IgD-negative memory B cell (primary cell): ENCODE results near the gene LDB2. TPM values are rescaled to one million over a fixed set of nuclear protein-coding genes. Genes with fewer than 3 reads are reported as not detected.

ENCODE experiments used
- H3K27ac Mint-ChIP-seq, 3 donors: one replicate each; pipeline ENCODE4 v1.8.0; 2020 to 2022; ENCODE audit warnings: mild to moderate bottlenecking in 3 of 3, mixed read lengths in 3 of 3, moderate library complexity in 1 of 3
- H3K27me3 Mint-ChIP-seq: one replicate; pipeline ENCODE4 v1.8.0; 2021; ENCODE audit warnings: mixed read lengths
- H3K36me3 Mint-ChIP-seq: one replicate; pipeline ENCODE4 v1.8.0; 2020; ENCODE audit warnings: mild to moderate bottlenecking, mixed read lengths
- H3K4me1 Mint-ChIP-seq, 3 donors: one replicate each; pipeline ENCODE4 v1.8.0; 2020 to 2022; ENCODE audit warnings: mixed read lengths in 3 of 3, mild to moderate bottlenecking in 1 of 3
- H3K4me3 Mint-ChIP-seq, 4 donors: one replicate each; pipeline ENCODE4 v1.8.0; 2020 to 2022; ENCODE audit warnings: mild to moderate bottlenecking in 4 of 4, mixed read lengths in 4 of 4, moderate library complexity in 3 of 4
- H3K9me3 Mint-ChIP-seq, 3 donors: one replicate each; pipeline ENCODE4 v1.8.0; 2020 to 2021; ENCODE audit warnings: mixed read lengths in 3 of 3, mild to moderate bottlenecking in 1 of 3
- polyA plus RNA-seq: library from polyadenylated mRNA; unstranded; fragments of 300-500 nt; fragmentation: Illumina TruSeq; gene quantifications from one replicate; pipeline ENCODE4 v1.2.3, GENCODE V29; 2021

LDB2 gene
- polyA plus RNA-seq, 1 donor from 2014 or later: not detected

- Mint-ChIP-seq H3K27me3 (no peaks in the 10 kb centered on the region), H3K9me3 (peaks cover 0 to 8% (median 5%) of the 10 kb centered on the region in 3 donors), H3K4me3 (no peak overlapping the region), H3K4me1 (no peaks in the 10 kb centered on the region), H3K27ac (no peak overlapping the region), H3K36me3 (no peaks in the 10 kb centered on the region)
These were observed 194.0 kb downstream of the LDB2 start for GRCh38 chr4:16704489-16704888.

DNA sequence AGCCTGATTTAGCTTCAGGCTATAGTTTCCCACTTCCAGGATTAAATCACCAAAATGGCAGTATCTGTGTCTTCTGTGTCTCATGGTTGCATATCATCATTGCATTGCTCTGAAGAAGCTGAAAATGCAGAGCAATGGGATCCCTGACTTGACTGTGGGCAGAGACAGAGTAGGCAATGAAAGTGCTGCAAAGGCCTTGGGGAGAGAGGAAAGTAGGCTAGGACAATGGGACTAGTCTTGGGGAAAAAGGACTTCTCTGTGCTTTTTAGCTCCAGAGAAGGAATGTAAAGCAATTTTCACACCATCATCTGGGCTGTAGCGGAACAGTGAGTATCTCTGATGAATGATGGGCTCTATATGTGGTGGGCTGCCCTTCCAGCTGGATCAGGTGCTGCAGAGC is 202.5 kb downstream of the LDB2 start:
- Mint-ChIP-seq H3K27me3 (no peaks in the 10 kb centered on the region), H3K36me3 (no peaks in the 10 kb centered on the region), H3K27ac (no peak overlapping the region), H3K9me3 (peaks cover 0 to 5% (median 4%) of the 10 kb centered on the region in 3 donors), H3K4me3 (no peak overlapping the region), H3K4me1 (no peaks in the 10 kb centered on the region)

GRCh38 chr4:16694884-16695276 is 203.6 kb downstream of the LDB2 start:
- Mint-ChIP-seq H3K4me3 (no peak overlapping the region), H3K4me1 (no peaks in the 10 kb centered on the region), H3K36me3 (no peaks in the 10 kb centered on the region), H3K27me3 (no peaks in the 10 kb centered on the region), H3K27ac (no peak overlapping the region), H3K9me3 (peaks cover 0 to 5% (median 4%) of the 10 kb centered on the region in 3 donors)

GRCh38 chr4:16694173-16694883 is 204.1 kb downstream of the LDB2 start:
- no peaks in the 10 kb centered on the region for H3K4me1 Mint-ChIP-seq
- no peak overlapping the region for H3K27ac Mint-ChIP-seq
- H3K27me3 Mint-ChIP-seq: no peaks in the 10 kb centered on the region
- no peak overlapping the region for H3K4me3 Mint-ChIP-seq
- peaks cover 0 to 5% (median 1%) of the 10 kb centered on the region in 3 donors for H3K9me3 Mint-ChIP-seq
- no peaks in the 10 kb centered on the region for H3K36me3 Mint-ChIP-seq

GRCh38 chr4:16693641-16694040 is 204.8 kb downstream of the LDB2 start:
- H3K9me3 Mint-ChIP-seq: peaks cover 0 to 5% (median 0%) of the 10 kb centered on the region in 3 donors
- H3K27ac Mint-ChIP-seq: no peak overlapping the region
- H3K36me3 Mint-ChIP-seq: no peaks in the 10 kb centered on the region
- no peaks in the 10 kb centered on the region for H3K4me1 Mint-ChIP-seq
- H3K4me3 Mint-ChIP-seq: no peak overlapping the region
- H3K27me3 Mint-ChIP-seq: no peaks in the 10 kb centered on the region

DNA sequence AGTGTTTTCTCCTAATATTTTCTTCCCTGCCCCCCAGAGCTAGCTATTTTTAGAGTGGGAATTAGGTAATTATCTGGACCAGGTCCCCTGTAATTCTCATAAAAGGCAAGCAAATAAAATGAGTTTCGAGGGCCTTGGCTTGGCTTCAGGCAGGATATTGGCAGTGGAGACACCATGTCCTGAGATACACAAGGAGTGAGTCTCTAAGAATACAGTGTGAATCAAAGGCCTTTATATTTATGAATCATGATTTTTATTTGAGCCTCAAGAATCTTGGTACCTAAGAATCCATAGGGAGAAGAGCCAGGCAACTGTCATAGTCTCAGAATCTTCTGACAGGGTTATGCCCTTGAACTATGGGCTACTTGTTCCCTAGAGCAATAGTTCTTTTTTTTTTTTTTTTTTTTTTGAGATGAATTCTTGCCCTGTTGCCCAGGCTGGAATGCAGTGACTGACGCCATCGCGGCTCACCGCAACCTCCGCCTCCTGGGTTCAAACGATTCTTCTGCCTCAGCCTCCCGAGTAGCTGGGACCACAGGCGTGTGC is 205.4 kb downstream of the LDB2 start:
- Mint-ChIP-seq H3K4me3 (no peak overlapping the region), H3K9me3 (peaks cover 0 to 5% (median 0%) of the 10 kb centered on the region in 3 donors), H3K27me3 (no peaks in the 10 kb centered on the region), H3K4me1 (no peaks in the 10 kb centered on the region), H3K36me3 (no peaks in the 10 kb centered on the region), H3K27ac (no peak overlapping the region)

DNA sequence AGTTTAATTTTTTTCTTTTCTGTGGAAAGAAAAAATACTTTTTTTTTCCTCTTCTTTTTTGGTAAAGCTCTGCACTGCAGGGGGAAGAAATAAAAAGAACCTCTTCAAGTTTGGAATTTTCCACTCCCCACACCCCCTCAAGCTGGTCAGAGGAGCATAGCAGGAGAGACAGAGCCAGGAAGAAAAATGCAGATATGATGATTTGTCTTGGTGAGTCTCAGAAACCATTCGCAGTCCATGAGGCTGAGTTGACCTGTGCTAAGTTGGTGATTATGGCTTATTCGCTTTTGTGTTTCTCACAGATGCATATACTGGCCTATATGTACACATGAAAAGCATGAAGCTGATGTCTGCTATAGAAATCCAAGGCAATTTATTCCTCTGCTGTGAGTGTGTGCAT is 205.9 kb downstream of the LDB2 start:
- Mint-ChIP-seq H3K4me3 (no peak overlapping the region), H3K9me3 (peaks cover 0 to 4% (median 0%) of the 10 kb centered on the region in 3 donors), H3K4me1 (no peaks in the 10 kb centered on the region), H3K36me3 (no peaks in the 10 kb centered on the region), H3K27ac (no peak overlapping the region), H3K27me3 (no peaks in the 10 kb centered on the region)

DNA sequence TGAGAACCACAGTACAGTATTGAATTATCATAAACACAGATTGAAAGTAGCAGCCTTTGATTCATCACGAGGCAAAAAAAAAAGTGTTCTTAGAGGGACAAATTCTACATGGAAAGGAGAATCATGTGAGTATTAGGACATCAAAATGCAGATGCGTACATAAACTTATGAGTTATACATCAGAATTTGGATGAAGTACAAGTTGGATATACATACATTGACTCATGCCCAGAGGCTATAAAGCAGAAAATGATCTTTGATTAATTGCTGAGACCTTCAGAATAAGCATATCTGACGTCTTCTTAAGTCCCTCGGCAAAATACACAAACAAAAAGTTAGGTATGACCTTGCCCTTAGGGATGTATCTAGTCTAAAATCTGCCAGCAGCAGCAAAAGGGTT is 206.4 kb downstream of the LDB2 start:
- no peaks in the 10 kb centered on the region for H3K36me3 Mint-ChIP-seq
- no peaks in the 10 kb centered on the region for H3K27me3 Mint-ChIP-seq
- H3K4me3 Mint-ChIP-seq: no peak overlapping the region
- H3K27ac Mint-ChIP-seq: no peak overlapping the region
- peaks cover 0 to 2% (median 0%) of the 10 kb centered on the region in 3 donors for H3K9me3 Mint-ChIP-seq
- H3K4me1 Mint-ChIP-seq: no peaks in the 10 kb centered on the region

DNA sequence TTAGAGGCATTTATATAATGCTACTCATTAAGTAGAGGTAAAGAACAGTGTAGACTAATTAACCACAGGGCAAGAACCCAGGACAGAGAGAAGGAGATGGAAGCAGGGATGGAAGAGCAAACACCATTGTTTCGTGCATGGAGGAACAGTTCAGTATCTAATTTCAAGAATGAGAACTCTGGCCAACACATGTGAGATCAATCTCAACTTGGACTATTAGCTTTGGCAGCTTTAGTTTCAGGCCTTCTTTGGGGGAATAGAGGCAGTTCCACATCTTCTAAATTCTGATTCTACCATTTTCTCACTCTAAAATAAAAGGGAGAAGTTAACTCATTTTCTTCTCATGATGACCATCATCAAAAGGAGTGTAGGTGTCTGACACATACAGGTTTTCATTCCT is 207.0 kb downstream of the LDB2 start:
- Mint-ChIP-seq H3K27ac (no peak overlapping the region), H3K9me3 (peaks cover 0 to 2% (median 0%) of the 10 kb centered on the region in 3 donors), H3K27me3 (no peaks in the 10 kb centered on the region), H3K4me3 (no peak overlapping the region), H3K36me3 (no peaks in the 10 kb centered on the region), H3K4me1 (no peaks in the 10 kb centered on the region)

DNA sequence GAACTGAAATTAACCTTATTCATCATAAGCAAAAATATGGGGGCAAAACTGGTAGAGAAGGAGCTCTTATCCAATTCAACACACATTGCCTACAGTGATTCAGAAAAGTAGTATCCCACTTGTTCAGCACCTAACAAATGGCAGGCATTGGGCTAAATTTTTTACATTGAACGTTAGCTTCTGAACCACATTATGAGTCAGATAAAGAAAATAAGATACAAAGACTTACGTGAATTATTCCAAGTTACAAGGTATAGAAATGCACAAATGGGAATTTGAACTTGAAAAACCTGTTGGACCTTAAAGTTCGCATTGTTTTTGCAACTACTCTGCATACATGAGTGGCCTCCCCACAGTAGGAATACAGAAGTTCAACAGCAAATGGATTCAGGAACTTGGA is 210.6 kb downstream of the LDB2 start:
- Mint-ChIP-seq H3K9me3 (peaks cover 0 to 1% (median 0%) of the 10 kb centered on the region in 3 donors), H3K36me3 (no peaks in the 10 kb centered on the region), H3K4me3 (no peak overlapping the region), H3K4me1 (no peaks in the 10 kb centered on the region), H3K27me3 (no peaks in the 10 kb centered on the region), H3K27ac (no peak overlapping the region)

DNA sequence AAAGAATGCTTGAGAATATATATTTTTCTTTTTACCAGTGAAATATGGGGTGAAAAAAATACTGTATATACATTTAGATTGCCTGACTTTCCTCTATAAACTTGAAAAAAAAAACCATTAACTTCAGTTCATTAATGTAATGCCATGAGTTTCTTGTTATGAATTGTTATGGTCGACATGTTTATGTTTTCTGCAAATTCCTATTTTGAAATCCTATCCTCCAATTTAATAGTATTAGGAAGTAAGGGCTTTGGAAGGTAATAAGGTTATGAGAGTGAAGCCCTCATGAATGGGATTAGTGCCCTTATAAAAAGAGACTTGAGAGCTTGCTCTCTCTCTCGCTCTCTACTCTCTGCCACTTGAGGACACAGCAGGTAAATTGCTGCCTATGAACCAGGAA is 211.4 kb downstream of the LDB2 start:
- Mint-ChIP-seq H3K27ac (no peak overlapping the region), H3K4me3 (no peak overlapping the region)

GRCh38 chr4:16686195-16686594 is 212.2 kb downstream of the LDB2 start:
- Mint-ChIP-seq H3K27ac (no peak overlapping the region), H3K36me3 (no peaks in the 10 kb centered on the region), H3K9me3 (peaks cover 0 to 1% (median 0%) of the 10 kb centered on the region in 3 donors), H3K27me3 (no peaks in the 10 kb centered on the region), H3K4me1 (no peaks in the 10 kb centered on the region), H3K4me3 (no peak overlapping the region)

More for the DNA sequence above, 211.4 kb downstream of the LDB2 start:
- Mint-ChIP-seq H3K27me3 (no peaks in the 10 kb centered on the region), H3K36me3 (no peaks in the 10 kb centered on the region), H3K9me3 (peaks cover 0 to 1% (median 0%) of the 10 kb centered on the region in 3 donors), H3K4me1 (no peaks in the 10 kb centered on the region)

DNA sequence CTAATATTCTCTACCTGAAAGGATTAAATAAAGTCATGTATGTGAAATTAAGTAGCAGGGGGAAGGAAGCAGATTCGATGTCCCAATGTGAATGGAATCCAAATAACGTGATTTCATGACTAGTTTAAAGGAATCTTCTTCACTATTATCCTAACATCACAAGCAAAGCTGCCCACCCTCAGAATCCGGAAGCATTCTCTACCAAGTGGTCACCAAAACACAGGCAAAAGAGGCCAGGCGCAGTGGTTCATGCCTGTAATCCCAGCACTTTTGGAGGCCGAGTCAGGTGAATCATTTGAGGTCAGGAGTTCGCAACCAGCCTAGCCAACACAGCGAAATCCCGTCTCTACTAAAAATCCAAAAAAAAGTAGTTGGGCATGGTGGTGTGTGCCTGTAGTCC is 212.9 kb downstream of the LDB2 start:
- no peaks in the 10 kb centered on the region for H3K4me1 Mint-ChIP-seq
- peaks cover 0 to 1% (median 0%) of the 10 kb centered on the region in 3 donors for H3K9me3 Mint-ChIP-seq
- H3K27me3 Mint-ChIP-seq: no peaks in the 10 kb centered on the region
- no peak overlapping the region for H3K4me3 Mint-ChIP-seq
- no peaks in the 10 kb centered on the region for H3K36me3 Mint-ChIP-seq
- no peak overlapping the region for H3K27ac Mint-ChIP-seq

DNA sequence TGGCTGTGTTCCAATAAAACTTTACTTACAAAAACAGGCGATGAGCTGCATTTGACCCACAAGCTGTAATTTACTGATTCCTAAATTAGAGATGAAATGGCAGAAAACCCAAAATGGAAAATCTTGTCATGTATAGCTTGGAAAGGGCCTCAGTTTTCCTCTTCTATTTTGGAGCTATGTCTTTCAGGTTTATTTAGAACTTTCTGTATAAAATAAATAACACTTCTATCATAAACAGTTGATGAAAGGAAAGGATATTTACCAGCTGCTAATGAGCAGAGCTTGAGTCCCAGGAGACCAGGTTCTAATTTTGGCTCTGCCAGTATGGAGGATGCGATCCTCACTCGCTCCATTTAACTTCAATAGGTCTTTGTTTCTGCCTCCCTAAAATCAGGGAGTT is 213.5 kb downstream of the LDB2 start:
- Mint-ChIP-seq H3K4me1 (no peaks in the 10 kb centered on the region), H3K4me3 (no peak overlapping the region), H3K27ac (no peak overlapping the region), H3K9me3 (peaks cover 0 to 1% (median 0%) of the 10 kb centered on the region in 3 donors), H3K36me3 (no peaks in the 10 kb centered on the region), H3K27me3 (no peaks in the 10 kb centered on the region)

GRCh38 chr4:16684097-16684496 is 214.3 kb downstream of the LDB2 start:
- Mint-ChIP-seq H3K9me3 (peaks cover 0 to 2% (median 1%) of the 10 kb centered on the region in 3 donors), H3K27me3 (no peaks in the 10 kb centered on the region), H3K27ac (no peak overlapping the region), H3K36me3 (no peaks in the 10 kb centered on the region), H3K4me3 (no peak overlapping the region), H3K4me1 (no peaks in the 10 kb centered on the region)

GRCh38 chr4:16682975-16683374 is 215.5 kb downstream of the LDB2 start:
- Mint-ChIP-seq H3K27me3 (no peaks in the 10 kb centered on the region), H3K36me3 (no peaks in the 10 kb centered on the region), H3K27ac (no peak overlapping the region), H3K4me3 (no peak overlapping the region), H3K9me3 (peaks cover 0 to 3% (median 1%) of the 10 kb centered on the region in 3 donors), H3K4me1 (no peaks in the 10 kb centered on the region)
